SK-N-MC (cell line): ENCODE results near the gene UTS2B.

Experiments used
- EZH2 ChIP-seq: fragments of 200-600 bp; sonication (generic); IDR thresholded peaks from one replicate; pipeline ENCODE4 v1.6.1; 2017; ENCODE audit warnings: antibody characterized with exemption
- FOXP2 ChIP-seq: optimal IDR thresholded peaks from 2 replicates; pipeline ENCODE3; 2011; ENCODE audit warnings: mild to moderate bottlenecking, moderate library complexity; ENCODE audit not compliant: insufficient read depth; ENCODE audit errors: extremely low read length, control extremely low read depth
- POLR2AphosphoS5 ChIP-seq: IDR thresholded peaks from 2 replicates; pipeline ENCODE4 v1.6.1; 2012; ENCODE audit warnings: mild to moderate bottlenecking, low read depth, low read length, borderline replicate concordance

GRCh38 chr3:191283400-191283799, 46.9 kb downstream of the UTS2B start:
- TF ChIP-seq POLR2AphosphoS5 (no peak), EZH2 (no peak), FOXP2 (no peak)
